HT-29 (cell line): ENCODE results near the gene KHDC4. TPM values are rescaled to one million over a fixed set of nuclear protein-coding genes. Genes with fewer than 3 reads are reported as not detected.
"Not testable (repeated sequence)": the region's sequence is repeated elsewhere in the genome, so short reads cannot be mapped to it uniquely, and the experiment has no call there.

Source experiments
- DNase-seq: peaks from one replicate; pipeline ENCODE4 v3.0.0-alpha.2; 2015; ENCODE audit warnings: low spot score
- total RNA-seq: library from RNA; depleted of rRNA; stranded (reverse); fragments of >200 nt; shearing (Covaris generic); gene quantifications from 2 replicates; pipeline ENCODE4 v1.2.3, GENCODE V29; 2014

KHDC4 gene
- total RNA-seq, 1 experiment from 2014 or later: 53.6 TPM

- DNase-seq: no peak
These were observed 30.0 kb downstream of the KHDC4 start for GRCh38 chr1:155904261-155904660.

- no peak for DNase-seq
These were observed 34.1 kb downstream of the KHDC4 start for GRCh38 chr1:155900161-155900560.

- no peak for DNase-seq
These were observed 34.5 kb downstream of the KHDC4 start for GRCh38 chr1:155899683-155900082.

GRCh38 chr1:155898888-155899287 is 35.3 kb downstream of the KHDC4 start:
- no peak for DNase-seq

GRCh38 chr1:155897746-155898145 is 36.5 kb downstream of the KHDC4 start:
- DNase-seq: no peak

- DNase-seq: not testable (repeated sequence)
These were observed 37.7 kb downstream of the KHDC4 start for GRCh38 chr1:155896476-155896875.

GRCh38 chr1:155895617-155896016 is 38.6 kb downstream of the KHDC4 start:
- not testable (repeated sequence) for DNase-seq

- no peak for DNase-seq
These were observed 40.6 kb downstream of the KHDC4 start for GRCh38 chr1:155893389-155894142.

- DNase-seq: no peak
These were observed 41.4 kb downstream of the KHDC4 start for GRCh38 chr1:155892796-155893195.

- DNase-seq: no peak
These were observed 44.0 kb downstream of the KHDC4 start for GRCh38 chr1:155890251-155890650.

GRCh38 chr1:155889566-155889965 is 44.6 kb downstream of the KHDC4 start:
- no peak for DNase-seq

GRCh38 chr1:155888481-155888880 is 45.7 kb downstream of the KHDC4 start:
- DNase-seq: no peak

GRCh38 chr1:155884982-155885381 is 49.2 kb downstream of the KHDC4 start:
- DNase-seq: no peak

- DNase-seq: no peak
These were observed 49.9 kb downstream of the KHDC4 start for GRCh38 chr1:155884031-155884960.

- no peak for DNase-seq
These were observed 51.4 kb downstream of the KHDC4 start for GRCh38 chr1:155882766-155883165.

GRCh38 chr1:155882235-155882634 is 52.0 kb downstream of the KHDC4 start:
- DNase-seq: no peak

- no peak for DNase-seq
These were observed 53.3 kb downstream of the KHDC4 start for GRCh38 chr1:155880950-155881349.

- DNase-seq: no peak
These were observed 54.0 kb downstream of the KHDC4 start for GRCh38 chr1:155880251-155880650.

- DNase-seq: no peak
These were observed 56.3 kb downstream of the KHDC4 start for GRCh38 chr1:155877945-155878344.

- DNase-seq: peak; percentile 22
These were observed 60.4 kb downstream of the KHDC4 start for GRCh38 chr1:155873860-155874259.

GRCh38 chr1:155872527-155872926 is 61.7 kb downstream of the KHDC4 start:
- no peak for DNase-seq

- no peak for DNase-seq
These were observed 62.8 kb downstream of the KHDC4 start for GRCh38 chr1:155871390-155871789.

- DNase-seq: no peak
These were observed 66.4 kb downstream of the KHDC4 start for GRCh38 chr1:155867766-155868165.
